NB4 (cell line): ENCODE measurements around the gene MCF2L.

ENCODE experiments used
- DNase-seq: peaks from one replicate; pipeline ENCODE4 v3.0.0; 2010; ENCODE audit warnings: low read depth
- H3K4me3 ChIP-seq: one replicate; pipeline ENCODE4 v1.5.1; 2011; ENCODE audit warnings: mild to moderate bottlenecking, low read depth, low read length, moderate library complexity
- CTCF ChIP-seq: IDR thresholded peaks from one replicate; pipeline ENCODE4 v1.5.1; 2012; ENCODE audit warnings: low read depth, low read length
- MYC ChIP-seq: IDR thresholded peaks from 2 replicates; pipeline ENCODE4 v1.6.1; 2011; ENCODE audit warnings: low read depth, low read length
- POLR2A ChIP-seq: IDR thresholded peaks from 2 replicates; pipeline ENCODE4 v1.6.1; 2011; ENCODE audit warnings: mild to moderate bottlenecking; ENCODE audit not compliant: insufficient read length; ENCODE audit errors: extremely low read depth
- TF ChIP-seq, protein P1 (sequence below): IDR thresholded peaks from 2 replicates; pipeline ENCODE4 v1.6.1; 2011; ENCODE audit warnings: low read depth, low read length

Gene MCF2L

GRCh38 chr13:113051641-113052040 is 82.6 kb downstream of the MCF2L start:
- no peak overlapping the region for H3K4me3 ChIP-seq
- DNase-seq, result no peak
- TF ChIP-seq, protein P1, sequence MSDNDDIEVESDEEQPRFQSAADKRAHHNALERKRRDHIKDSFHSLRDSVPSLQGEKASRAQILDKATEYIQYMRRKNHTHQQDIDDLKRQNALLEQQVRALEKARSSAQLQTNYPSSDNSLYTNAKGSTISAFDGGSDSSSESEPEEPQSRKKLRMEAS, result no peak
- TF ChIP-seq POLR2A, result no peak
- no peak for TF ChIP-seq CTCF
- no peak for TF ChIP-seq MYC

DNA sequence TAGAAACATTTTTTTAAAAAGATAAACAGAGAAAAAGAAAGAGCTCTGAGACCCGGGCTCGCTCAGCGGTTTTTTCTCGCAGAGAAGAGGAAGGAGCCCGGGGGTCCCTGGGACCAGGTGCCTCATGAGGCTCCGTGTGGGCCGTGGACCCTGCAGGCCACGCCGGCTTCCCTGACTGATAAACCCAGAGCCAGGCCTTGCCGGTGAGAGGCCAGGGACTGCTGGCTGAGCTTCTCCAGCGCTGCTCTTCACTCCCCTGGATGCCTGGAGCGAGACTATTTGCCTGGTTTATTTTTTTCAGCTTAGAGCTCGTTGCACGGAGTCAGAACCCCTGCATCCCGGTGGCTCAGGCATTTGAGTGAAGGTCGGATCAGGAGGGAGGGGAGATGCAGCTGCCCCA is 83.2 kb downstream of the MCF2L start:
- DNase-seq, result no peak
- TF ChIP-seq MYC, result no peak
- TF ChIP-seq CTCF, result no peak
- TF ChIP-seq POLR2A, result no peak
- TF ChIP-seq, protein P1, result no peak

GRCh38 chr13:113052971-113053370 is 84.0 kb downstream of the MCF2L start:
- no peak for DNase-seq
- H3K4me3 ChIP-seq, result no peak overlapping the region
- TF ChIP-seq POLR2A, result no peak
- TF ChIP-seq, protein P1, result no peak
- TF ChIP-seq MYC, result no peak
- no peak for TF ChIP-seq CTCF

More for the DNA sequence above, 83.2 kb downstream of the MCF2L start:
- no peak overlapping the region for H3K4me3 ChIP-seq

GRCh38 chr13:113053376-113053775 is 84.4 kb downstream of the MCF2L start:
- DNase-seq, result no peak
- TF ChIP-seq CTCF (no peak), MYC (no peak), POLR2A (no peak)
- TF ChIP-seq, protein P1, result no peak

GRCh38 chr13:113053801-113054604 is 85.0 kb downstream of the MCF2L start:
- no peak for DNase-seq
- TF ChIP-seq MYC, result no peak
- TF ChIP-seq, protein P1, result no peak
- no peak for TF ChIP-seq CTCF
- TF ChIP-seq POLR2A, result no peak
- H3K4me3 ChIP-seq, result no peak overlapping the region

More at GRCh38 chr13:113053376-113053775, 84.4 kb downstream of the MCF2L start:
- H3K4me3 ChIP-seq, result no peak overlapping the region
